Measurements from ENCODE around the gene RAB40C. TPM values are rescaled to one million over a fixed set of nuclear protein-coding genes. Genes with fewer than 3 reads are reported as not detected.

The RAB40C gene
- polyA plus RNA-seq, 1 donor (not counting 4 experiments of a cell fraction or from before 2014, with no cell fraction given), result 4.0 TPM

- Histone ChIP-seq H3K27me3 (ENCODE audit: control insufficient read depth, extremely low read depth, insufficient read depth, low read length) (no peaks in the 10 kb centered on the region), H3K4me2 (ENCODE audit: control insufficient read depth, extremely low read depth, insufficient read depth, low read depth, low read length) (no peak overlapping the region), H3K27ac (ENCODE audit: control insufficient read depth, insufficient read depth, low read length) (no peak overlapping the region), H3K4me1 (ENCODE audit: control insufficient read depth, extremely low read depth, insufficient read depth, low read length) (no peaks in the 10 kb centered on the region), H3K4me3 (ENCODE audit: control insufficient read depth in 2 of 3, extremely low read depth in 1 of 3, insufficient read depth in 2 of 3, low read depth in 1 of 3, low read length in 3 of 3) (no peak overlapping the region), H3K9me3 (ENCODE audit: control insufficient read depth, low read depth, low read length) (no peaks in the 10 kb centered on the region), H3K79me2 (ENCODE audit: control insufficient read depth, insufficient read depth, low read length) (peaks cover 49% of the 10 kb centered on the region), H2AFZ (ENCODE audit: control insufficient read depth, low read length) (no peak overlapping the region), H4K20me1 (ENCODE audit: control insufficient read depth, extremely low read depth, insufficient read depth, low read length) (peaks cover 33% of the 10 kb centered on the region), H3K36me3 (ENCODE audit: control insufficient read depth in 2 of 2, extremely low read depth in 1 of 2, insufficient read depth in 2 of 2, low read length in 2 of 2) (peaks cover 8 to 11% of the 10 kb centered on the region in 2 experiments), H3K9me1 (ENCODE audit: control insufficient read depth, extremely low read depth, insufficient read depth, low read length) (no peaks in the 10 kb centered on the region), H3K9ac (ENCODE audit: control insufficient read depth, extremely low read depth, insufficient read depth, low read length) (no peak overlapping the region)
- FAIRE-seq (no peak), DNase-seq (ENCODE audit: low read depth, low spot score) (no peak)
- dilution Hi-C loops (cut with MboI; ENCODE audit: extremely low pct_ligation_motif_present, low sequenced_read_pairs), result no loop called here
- peak; percentile 66 to 89 (median 83) for TF ChIP-seq CTCF (optimal IDR thresholded peaks at IDR 0.05 in 1 of 3, IDR thresholded peaks at IDR 0.05 in 1 of 3, conservative IDR thresholded peaks at IDR 0.05 in 1 of 3; ENCODE audit: extremely low read depth in 1 of 3, insufficient read depth in 2 of 3, low read length in 3 of 3)
- TF ChIP-seq EZH2 (IDR thresholded peaks at IDR 0.05; ENCODE audit: low read length), result no peak
These were observed 42.7 kb upstream of the RAB40C start for GRCh38 chr16:546909-547770.

- no peak for TF ChIP-seq CTCF (optimal IDR thresholded peaks at IDR 0.05 in 1 of 3, IDR thresholded peaks at IDR 0.05 in 1 of 3, conservative IDR thresholded peaks at IDR 0.05 in 1 of 3; ENCODE audit: extremely low read depth in 1 of 3, insufficient read depth in 2 of 3, low read length in 3 of 3)
- TF ChIP-seq EZH2 (IDR thresholded peaks at IDR 0.05; ENCODE audit: low read length), result no peak
- no peaks in the 10 kb centered on the region for H3K9me1 ChIP-seq (ENCODE audit: control insufficient read depth, extremely low read depth, insufficient read depth, low read length)
- no peak overlapping the region for H3K27ac ChIP-seq (ENCODE audit: control insufficient read depth, insufficient read depth, low read length)
- H3K79me2 ChIP-seq (ENCODE audit: control insufficient read depth, insufficient read depth, low read length), result peaks cover 36% of the 10 kb centered on the region
- no peaks in the 10 kb centered on the region for H3K9me3 ChIP-seq (ENCODE audit: control insufficient read depth, low read depth, low read length)
- peaks cover 10 to 11% of the 10 kb centered on the region in 2 experiments for H3K36me3 ChIP-seq (ENCODE audit: control insufficient read depth in 2 of 2, extremely low read depth in 1 of 2, insufficient read depth in 2 of 2, low read length in 2 of 2)
- FAIRE-seq (no peak), DNase-seq (ENCODE audit: low read depth, low spot score) (no peak)
- H3K4me2 ChIP-seq (ENCODE audit: control insufficient read depth, extremely low read depth, insufficient read depth, low read depth, low read length), result no peak overlapping the region
- H3K27me3 ChIP-seq (ENCODE audit: control insufficient read depth, extremely low read depth, insufficient read depth, low read length), result no peaks in the 10 kb centered on the region
- no peak overlapping the region for H3K9ac ChIP-seq (ENCODE audit: control insufficient read depth, extremely low read depth, insufficient read depth, low read length)
- dilution Hi-C loops (cut with MboI; ENCODE audit: extremely low pct_ligation_motif_present, low sequenced_read_pairs), result no loop called here
- H2AFZ ChIP-seq (ENCODE audit: control insufficient read depth, low read length), result no peak overlapping the region
- H4K20me1 ChIP-seq (ENCODE audit: control insufficient read depth, extremely low read depth, insufficient read depth, low read length), result peaks cover 26% of the 10 kb centered on the region
- no peak overlapping the region for H3K4me3 ChIP-seq (ENCODE audit: control insufficient read depth in 2 of 3, extremely low read depth in 1 of 3, insufficient read depth in 2 of 3, low read depth in 1 of 3, low read length in 3 of 3)
- no peaks in the 10 kb centered on the region for H3K4me1 ChIP-seq (ENCODE audit: control insufficient read depth, extremely low read depth, insufficient read depth, low read length)
These were observed 41.3 kb upstream of the RAB40C start for GRCh38 chr16:548586-548985.

Measured in keratinocyte (primary cell).